ENCODE measurements around the gene LHFPL6. TPM values are rescaled to one million over a fixed set of nuclear protein-coding genes. Genes with fewer than 3 reads are reported as not detected.

LHFPL6 gene
- total RNA-seq, 4 donors from 2014 or later: 40.2 to 77.5 (median 66.6) TPM

DNA sequence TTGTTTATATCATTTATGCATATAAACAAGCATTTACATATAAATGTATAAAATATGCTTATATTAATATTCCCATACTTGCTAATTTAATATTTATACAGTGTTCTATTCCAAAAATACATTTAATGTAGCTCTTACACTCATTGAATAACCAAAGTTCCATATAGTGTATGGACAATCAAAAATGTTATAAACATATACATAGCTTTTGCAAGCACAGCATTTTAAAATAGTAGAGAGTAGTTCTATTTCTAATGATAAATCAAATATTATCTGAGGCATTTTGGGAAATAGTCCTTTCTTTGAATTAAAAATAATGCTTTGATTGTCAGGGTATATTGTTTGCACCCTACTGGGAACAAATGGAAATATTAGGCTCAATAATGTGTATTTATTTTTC, 30.0 kb upstream of the LHFPL6 start:
- no peaks in the 10 kb centered on the region for H3K4me1 ChIP-seq
- no peak overlapping the region for H3K27ac ChIP-seq
- H3K27me3 ChIP-seq: peaks cover 2% of the 10 kb centered on the region
- no peak for TF ChIP-seq EP300 (IDR thresholded peaks at IDR 0.05)
- no peak for TF ChIP-seq POLR2AphosphoS5 (IDR thresholded peaks at IDR 0.05)
- TF ChIP-seq, protein P1, sequence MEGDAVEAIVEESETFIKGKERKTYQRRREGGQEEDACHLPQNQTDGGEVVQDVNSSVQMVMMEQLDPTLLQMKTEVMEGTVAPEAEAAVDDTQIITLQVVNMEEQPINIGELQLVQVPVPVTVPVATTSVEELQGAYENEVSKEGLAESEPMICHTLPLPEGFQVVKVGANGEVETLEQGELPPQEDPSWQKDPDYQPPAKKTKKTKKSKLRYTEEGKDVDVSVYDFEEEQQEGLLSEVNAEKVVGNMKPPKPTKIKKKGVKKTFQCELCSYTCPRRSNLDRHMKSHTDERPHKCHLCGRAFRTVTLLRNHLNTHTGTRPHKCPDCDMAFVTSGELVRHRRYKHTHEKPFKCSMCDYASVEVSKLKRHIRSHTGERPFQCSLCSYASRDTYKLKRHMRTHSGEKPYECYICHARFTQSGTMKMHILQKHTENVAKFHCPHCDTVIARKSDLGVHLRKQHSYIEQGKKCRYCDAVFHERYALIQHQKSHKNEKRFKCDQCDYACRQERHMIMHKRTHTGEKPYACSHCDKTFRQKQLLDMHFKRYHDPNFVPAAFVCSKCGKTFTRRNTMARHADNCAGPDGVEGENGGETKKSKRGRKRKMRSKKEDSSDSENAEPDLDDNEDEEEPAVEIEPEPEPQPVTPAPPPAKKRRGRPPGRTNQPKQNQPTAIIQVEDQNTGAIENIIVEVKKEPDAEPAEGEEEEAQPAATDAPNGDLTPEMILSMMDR (IDR thresholded peaks at IDR 0.05): no peak
- TF ChIP-seq POLR2A (IDR thresholded peaks at IDR 0.05): no peak
- no peak for ATAC-seq
- no peak overlapping the region for H3K4me3 ChIP-seq
- H3K36me3 ChIP-seq: no peaks in the 10 kb centered on the region
- H3K9me3 ChIP-seq: peaks cover 0 to 16% (median 0%) of the 10 kb centered on the region in 3 donors

DNA sequence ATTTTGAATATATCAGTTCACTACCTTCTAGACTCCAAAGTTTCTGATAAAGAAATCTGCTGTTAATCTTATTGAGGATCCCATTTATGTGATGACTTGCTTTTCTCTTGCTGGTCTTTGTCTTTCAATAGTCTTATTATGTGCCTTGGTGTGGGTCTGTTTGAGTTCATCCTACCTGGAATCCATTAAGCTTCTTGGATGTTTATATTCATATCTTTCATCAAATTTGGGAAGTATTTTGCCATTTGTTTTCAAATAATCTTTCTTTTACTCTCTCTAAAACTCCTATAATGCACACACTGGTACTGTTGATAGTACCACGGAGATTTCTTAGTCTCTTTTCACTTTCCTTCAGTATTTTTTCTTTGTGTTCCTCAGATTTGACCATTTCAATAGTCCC, 28.3 kb upstream of the LHFPL6 start:
- peaks cover 0 to 16% (median 0%) of the 10 kb centered on the region in 3 donors for H3K9me3 ChIP-seq
- H3K27ac ChIP-seq: no peak overlapping the region
- no peaks in the 10 kb centered on the region for H3K4me1 ChIP-seq
- no peak for TF ChIP-seq EP300 (IDR thresholded peaks at IDR 0.05)
- TF ChIP-seq, protein P1 (IDR thresholded peaks at IDR 0.05): no peak
- TF ChIP-seq POLR2A (IDR thresholded peaks at IDR 0.05): no peak
- no peak for TF ChIP-seq POLR2AphosphoS5 (IDR thresholded peaks at IDR 0.05)
- H3K36me3 ChIP-seq: no peaks in the 10 kb centered on the region
- no peak for ATAC-seq
- H3K4me3 ChIP-seq: no peak overlapping the region
- no peaks in the 10 kb centered on the region for H3K27me3 ChIP-seq
- 86 to 91% methylated on average over 1 of the region's 1 CpG for WGBS, 2 donors (ENCODE audit: low coverage in 1 of 2)

DNA sequence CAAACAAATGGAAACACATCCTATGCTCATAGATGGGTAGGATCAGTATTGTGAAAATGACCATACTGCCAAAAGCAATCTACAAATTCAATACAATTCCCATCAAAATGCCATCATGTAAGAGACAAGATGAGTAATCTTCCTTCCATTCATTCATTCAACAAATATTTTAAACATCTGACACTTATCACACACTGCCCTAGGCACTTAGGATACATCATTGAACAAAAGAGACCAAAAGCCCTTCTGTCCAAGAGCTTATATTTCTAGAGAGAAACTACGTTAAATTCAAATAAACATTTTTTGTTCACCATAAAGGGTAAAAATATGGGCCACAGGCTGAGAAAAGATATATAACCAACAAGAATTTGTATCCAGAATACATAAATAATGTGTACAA, 20.5 kb upstream of the LHFPL6 start:
- no peaks in the 10 kb centered on the region for H3K36me3 ChIP-seq
- H3K9me3 ChIP-seq: no peaks in the 10 kb centered on the region
- TF ChIP-seq POLR2AphosphoS5 (IDR thresholded peaks at IDR 0.05) (no peak), EP300 (IDR thresholded peaks at IDR 0.05) (no peak), POLR2A (IDR thresholded peaks at IDR 0.05) (no peak)
- TF ChIP-seq, protein P1 (IDR thresholded peaks at IDR 0.05): no peak
- H3K27me3 ChIP-seq: no peaks in the 10 kb centered on the region
- no peaks in the 10 kb centered on the region for H3K4me1 ChIP-seq
- no peak for ATAC-seq
- H3K27ac ChIP-seq: no peak overlapping the region
- WGBS, 2 donors (ENCODE audit: low coverage in 1 of 2): 75 to 83% methylated on average over 1 of the region's 1 CpG
- H3K4me3 ChIP-seq: no peak overlapping the region

DNA sequence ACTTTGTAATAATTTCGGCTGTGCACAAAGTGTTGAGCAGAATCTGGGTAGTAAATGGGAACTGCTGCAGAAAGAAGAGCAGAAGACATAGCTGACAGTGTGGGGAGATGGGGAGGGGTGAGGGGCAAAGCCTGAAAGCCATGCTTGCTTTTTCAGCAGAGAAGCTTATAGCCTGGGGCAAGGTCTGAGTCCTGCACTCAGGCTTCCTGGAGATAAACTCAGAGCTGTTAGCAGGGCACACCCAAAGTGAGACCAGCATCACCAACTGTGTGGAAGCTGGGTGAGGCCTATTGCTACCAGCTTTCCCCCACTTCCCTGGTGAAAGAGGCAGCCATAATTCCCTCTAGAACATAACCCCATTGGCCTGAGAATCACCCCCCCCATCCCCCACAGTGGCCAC, 15.6 kb upstream of the LHFPL6 start:
- Histone ChIP-seq H3K4me3 (no peak overlapping the region), H3K9me3 (no peaks in the 10 kb centered on the region), H3K36me3 (no peaks in the 10 kb centered on the region), H3K4me1 (peaks cover 0 to 5% (median 0%) of the 10 kb centered on the region in 3 donors), H3K27ac (no peak overlapping the region), H3K27me3 (no peaks in the 10 kb centered on the region)
- TF ChIP-seq, protein P1 (IDR thresholded peaks at IDR 0.05): no peak
- TF ChIP-seq POLR2AphosphoS5 (IDR thresholded peaks at IDR 0.05): no peak
- TF ChIP-seq POLR2A (IDR thresholded peaks at IDR 0.05): no peak
- no peak for TF ChIP-seq EP300 (IDR thresholded peaks at IDR 0.05)
- ATAC-seq: no peak
- WGBS, 2 donors (ENCODE audit: low coverage in 1 of 2): 43 to 50% methylated on average over 1 of the region's 1 CpG

DNA sequence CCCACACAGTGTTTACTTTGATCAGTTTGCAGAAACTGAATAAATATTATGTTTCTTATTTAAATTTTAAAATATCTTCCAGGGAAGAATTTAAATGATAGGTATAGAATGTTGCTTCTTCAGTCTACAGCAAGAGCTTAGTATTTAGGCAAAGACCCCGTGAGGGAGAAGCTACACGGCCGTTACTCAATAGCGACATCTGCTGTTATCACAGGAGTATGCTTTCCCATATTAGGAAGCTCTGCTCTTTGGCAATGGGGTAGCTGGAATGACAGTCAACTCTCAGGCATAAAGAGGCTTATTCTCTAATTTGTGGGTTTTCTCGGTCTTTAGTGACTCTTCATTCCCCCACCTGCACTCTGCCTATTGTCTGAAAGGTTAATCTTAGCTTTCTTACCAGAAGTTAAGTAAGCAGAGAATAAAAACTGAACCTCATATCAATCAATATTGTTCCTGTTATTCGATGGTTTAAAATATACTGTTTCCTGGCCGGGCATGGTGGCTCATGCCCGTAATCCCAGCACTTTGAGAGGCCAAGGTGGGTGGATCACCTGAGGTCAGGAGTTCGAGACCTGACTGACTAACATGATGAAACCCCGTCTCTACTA, 13.2 kb upstream of the LHFPL6 start:
- H3K36me3 ChIP-seq: no peaks in the 10 kb centered on the region
- peaks cover 0 to 5% (median 0%) of the 10 kb centered on the region in 3 donors for H3K4me1 ChIP-seq
- H3K27me3 ChIP-seq: no peaks in the 10 kb centered on the region
- peak; percentile 70 for ATAC-seq
- 20 to 29% methylated on average over 5 to 10 of the region's 10 CpGs for WGBS, 2 donors (ENCODE audit: low coverage in 1 of 2)
- H3K4me3 ChIP-seq: no peak overlapping the region
- H3K9me3 ChIP-seq: no peaks in the 10 kb centered on the region
- no peak overlapping the region for H3K27ac ChIP-seq
- TF ChIP-seq POLR2A (IDR thresholded peaks at IDR 0.05) (no peak), POLR2AphosphoS5 (IDR thresholded peaks at IDR 0.05) (no peak), EP300 (IDR thresholded peaks at IDR 0.05) (no peak)
- TF ChIP-seq, protein P1 (IDR thresholded peaks at IDR 0.05): peak; percentile 68 to 92 (median 91)
